Parietal lobe (tissue), 1 donor: ENCODE measurements around the gene PEPD. TPM values are rescaled to one million over a fixed set of nuclear protein-coding genes. Genes with fewer than 3 reads are reported as not detected.

Experiments used
- total RNA-seq: library from RNA; depleted of rRNA; stranded (reverse); fragments of >200 nt; gene quantifications from one replicate; pipeline ENCODE4 v1.2.3, GENCODE V29; 2014

Gene PEPD
- 29.1 TPM for total RNA-seq

GRCh38 chr19:33521480-33522370, at the start of gene PEPD:
Gene PEPD (minus strand): TSS chr19:33521791. CDS start chr19:33521760, 31 bp downstream.

GRCh38 chr19:33373453-33374235, 147.9 kb downstream of the PEPD start, which contains the start of gene CEBPG:
Gene CEBPG (plus strand): TSS chr19:33373709. CDS start chr19:33379240, 5,531 bp downstream.

Other genes with a start within 250 kb of the PEPD start
- 2.2 TPM for gene CEBPA, start 219.3 kb downstream of the PEPD start, total RNA-seq
- gene CEBPG, start 148.1 kb downstream of the PEPD start, total RNA-seq, result 38.2 TPM
- gene CHST8, start 100.2 kb upstream of the PEPD start, total RNA-seq, result 15.3 TPM